WTC11 (cell line): ENCODE data around the gene PABPC3.

Source experiments
- CBFB ChIP-seq: sonication (generic); formaldehyde crosslinking; IDR thresholded peaks from 2 replicates; pipeline ENCODE4 v1.8.1; 2022; ENCODE audit warnings: mild to moderate bottlenecking, low read depth, missing genetic modification reagents
- CTCF ChIP-seq: fragments of 200-600 bp; IDR thresholded peaks from 2 replicates; pipeline ENCODE4 v1.8.0; 2022; ENCODE audit warnings: antibody characterized with exemption
- E2F4 ChIP-seq: sonication (generic); formaldehyde crosslinking; IDR thresholded peaks from 2 replicates; pipeline ENCODE4 v1.8.1; 2022; ENCODE audit warnings: low read depth, mild to moderate bottlenecking, moderate library complexity, missing genetic modification reagents, borderline replicate concordance
- ELF4 ChIP-seq: sonication (generic); formaldehyde crosslinking; IDR thresholded peaks from 2 replicates; pipeline ENCODE4 v1.8.1; 2022; ENCODE audit warnings: low read depth, mild to moderate bottlenecking, moderate library complexity, missing genetic modification reagents
- HMGXB4 ChIP-seq: sonication (generic); formaldehyde crosslinking; IDR thresholded peaks from 2 replicates; pipeline ENCODE4 v1.8.1; 2023; ENCODE audit warnings: mild to moderate bottlenecking, moderate library complexity, missing genetic modification reagents
- NR1H2 ChIP-seq: sonication (generic); formaldehyde crosslinking; IDR thresholded peaks from 2 replicates; pipeline ENCODE4 v1.9.0; 2021; ENCODE audit warnings: mild to moderate bottlenecking, moderate library complexity, missing genetic modification reagents

- TF ChIP-seq ELF4 (no peak), CTCF (no peak), CBFB (no peak), E2F4 (no peak), NR1H2 (no peak), HMGXB4 (CRISPR knock-in tag) (no peak)
These were observed 22.5 kb downstream of the PABPC3 start for GRCh38 chr13:25118378-25118905.
